Mesenchymal stem cell (in vitro differentiated cells and primary cell): ENCODE measurements around the gene MOV10L1. TPM values are rescaled to one million over a fixed set of nuclear protein-coding genes. Genes with fewer than 3 reads are reported as not detected.

Experiments
- DNase-seq: peaks from one replicate; pipeline ENCODE4 v3.0.0-alpha.2; 2013
- H2AFZ ChIP-seq: one replicate; pipeline ENCODE4 v1.6.1; 2013; ENCODE audit warnings: low read depth, mild to moderate bottlenecking, control low read depth, inconsistent platforms, low read length, moderate library complexity
- H2AK5ac ChIP-seq: 2 replicates; pipeline ENCODE4 v1.6.1; 2013; ENCODE audit warnings: low read length, moderate library complexity, mild to moderate bottlenecking, inconsistent platforms; ENCODE audit not compliant: severe bottlenecking
- H2BK120ac ChIP-seq: one replicate; pipeline ENCODE4 v1.6.1; 2013; ENCODE audit warnings: low read depth, mild to moderate bottlenecking, inconsistent platforms, low read length, moderate library complexity
- H2BK12ac ChIP-seq, 2 experiments: one replicate each; pipeline ENCODE4 v1.6.1; 2013; ENCODE audit warnings: inconsistent platforms in 2 of 2, low read length in 2 of 2, mild to moderate bottlenecking in 2 of 2, moderate library complexity in 2 of 2, control low read depth in 1 of 2
- H2BK15ac ChIP-seq: one replicate; pipeline ENCODE4 v1.6.1; 2013; ENCODE audit warnings: mild to moderate bottlenecking, low read depth, inconsistent platforms; ENCODE audit not compliant: poor library complexity, severe bottlenecking
- H2BK5ac ChIP-seq: 2 replicates; pipeline ENCODE4 v1.6.1; 2013; ENCODE audit warnings: low read depth, mild to moderate bottlenecking, low read length, control low read depth, inconsistent platforms; ENCODE audit not compliant: poor library complexity, severe bottlenecking
- H3K14ac ChIP-seq, 2 experiments: one replicate each; pipeline ENCODE4 v1.6.1; 2013; ENCODE audit warnings: inconsistent platforms in 2 of 2, low read length in 2 of 2, control low read depth in 1 of 2, mild to moderate bottlenecking in 1 of 2, moderate library complexity in 1 of 2
- H3K18ac ChIP-seq, 2 experiments: one replicate each; pipeline ENCODE4 v1.6.1; 2013; ENCODE audit warnings: inconsistent platforms in 2 of 2, low read length in 2 of 2, control low read depth in 1 of 2, low read depth in 1 of 2, mild to moderate bottlenecking in 1 of 2
- H3K23ac ChIP-seq, 2 experiments: one replicate each; pipeline ENCODE4 v1.6.1; 2013; ENCODE audit warnings: inconsistent platforms in 2 of 2, low read length in 2 of 2, mild to moderate bottlenecking in 2 of 2, moderate library complexity in 2 of 2, control low read depth in 1 of 2
- H3K27ac ChIP-seq: 2 replicates; pipeline ENCODE4 v1.5.1; 2013; ENCODE audit warnings: mild to moderate bottlenecking, moderate library complexity, low read length, control low read depth, inconsistent platforms; ENCODE audit not compliant: poor library complexity, severe bottlenecking
- H3K27me3 ChIP-seq, 2 experiments: 2 replicates each; pipeline versions ENCODE4 v1.6.1 to v1.7.0; 2013; ENCODE audit warnings: low read length in 2 of 2, mild to moderate bottlenecking in 2 of 2, moderate library complexity in 2 of 2, control low read depth in 1 of 2, inconsistent platforms in 1 of 2; ENCODE audit not compliant: control insufficient read depth in 1 of 2, insufficient read depth in 1 of 2
- H3K36me3 ChIP-seq, 2 experiments: 2 replicates each; pipeline versions ENCODE4 v1.6.1 to v1.7.0; 2013; ENCODE audit warnings: low read length in 2 of 2, control low read depth in 1 of 2, inconsistent platforms in 1 of 2, low read depth in 1 of 2, mild to moderate bottlenecking in 1 of 2; ENCODE audit not compliant: insufficient read depth in 2 of 2, control insufficient read depth in 1 of 2
- H3K4ac ChIP-seq, 2 experiments: one replicate each; pipeline ENCODE4 v1.6.1; 2013; ENCODE audit warnings: inconsistent platforms in 2 of 2, low read length in 2 of 2, mild to moderate bottlenecking in 2 of 2, moderate library complexity in 2 of 2, control low read depth in 1 of 2, low read depth in 1 of 2
- H3K4me1 ChIP-seq: 2 replicates; pipeline ENCODE4 v1.6.1; 2013; ENCODE audit warnings: low read depth, low read length, control low read depth; ENCODE audit not compliant: control insufficient read depth, insufficient read depth
- H3K4me2 ChIP-seq: 2 replicates; pipeline ENCODE4 v1.6.1; 2013; ENCODE audit warnings: low read length, mild to moderate bottlenecking, inconsistent platforms; ENCODE audit not compliant: poor library complexity, severe bottlenecking
- H3K4me3 ChIP-seq, 2 experiments: 2 replicates each; pipeline versions ENCODE4 v1.5.1 to v1.7.0; 2013; ENCODE audit warnings: low read length in 2 of 2, mild to moderate bottlenecking in 2 of 2, control low read depth in 1 of 2, low read depth in 1 of 2; ENCODE audit not compliant: insufficient read depth in 1 of 2
- H3K79me1 ChIP-seq: replicated peaks from 2 replicates; pipeline ENCODE4 v1.6.1; 2013; ENCODE audit warnings: mild to moderate bottlenecking, control low read depth, low read length, inconsistent platforms; ENCODE audit not compliant: poor library complexity, severe bottlenecking
- H3K9ac ChIP-seq: 2 replicates; pipeline ENCODE4 v1.7.0; 2013; ENCODE audit warnings: mild to moderate bottlenecking, low read length, moderate library complexity
- H3K9me3 ChIP-seq: 2 replicates; pipeline ENCODE4 v1.7.0; 2013; ENCODE audit warnings: mild to moderate bottlenecking, low read length; ENCODE audit not compliant: control insufficient read depth
- H4K8ac ChIP-seq: one replicate; pipeline ENCODE4 v1.6.1; 2013; ENCODE audit warnings: inconsistent platforms, mild to moderate bottlenecking, low read length, moderate library complexity
- H4K91ac ChIP-seq: one replicate; pipeline ENCODE4 v1.6.1; 2013; ENCODE audit warnings: mild to moderate bottlenecking, low read length, inconsistent platforms
- WGBS: methylation state at CpG from one replicate; pipeline ENCODE4 v1.1.7; 2013; ENCODE audit warnings: mixed read lengths; 5-methylcytosine and 5-hydroxymethylcytosine counted together
- polyA plus RNA-seq, 2 experiments: library from polyadenylated mRNA; stranded (reverse); fragments of 200-250 nt; gene quantifications; one replicate each; pipeline ENCODE4 v1.2.3, GENCODE V29; 2013

MOV10L1 gene
- polyA plus RNA-seq (2013, experiment 1 of 2), result 1.5 TPM
- 1.5 TPM for polyA plus RNA-seq (2013, experiment 2 of 2)

GRCh38 chr22:50089682-50090411, at the start of gene MOV10L1:
Gene MOV10L1 (plus strand): TSS chr22:50090006. CDS start chr22:50090089, 83 bp downstream.
- peaks cover 6 to 49% of the 10 kb centered on the region in 2 experiments for H3K27me3 ChIP-seq
- 82% methylated on average over 81 of the region's 83 CpGs for WGBS
- no peaks in the 10 kb centered on the region for H3K4me1 ChIP-seq
- no peak within 1 kb of the TSS for H4K91ac ChIP-seq
- no peak within 1 kb of the TSS for H3K4me2 ChIP-seq
- no peaks in the 10 kb centered on the region for H3K9me3 ChIP-seq
- no peak within 1 kb of the TSS for H2BK12ac ChIP-seq
- no peak within 1 kb of the TSS for H2BK120ac ChIP-seq
- no peak within 1 kb of the TSS for H3K9ac ChIP-seq
- H3K79me1 ChIP-seq, result no peaks in the 10 kb centered on the region
- no peak within 1 kb of the TSS for H2BK5ac ChIP-seq
- no peak within 1 kb of the TSS for H3K18ac ChIP-seq
- no peak within 1 kb of the TSS for H3K14ac ChIP-seq
- H3K27ac ChIP-seq, result no peak within 1 kb of the TSS
- H2AFZ ChIP-seq, result no peak within 1 kb of the TSS
- no peak within 1 kb of the TSS for H3K4ac ChIP-seq
- no peak within 1 kb of the TSS for H3K4me3 ChIP-seq
- H2BK15ac ChIP-seq, result no peak within 1 kb of the TSS
- no peak within 1 kb of the TSS for H4K8ac ChIP-seq
- H3K36me3 ChIP-seq, result no peaks in the 10 kb centered on the region
- no peak for DNase-seq
- no peak within 1 kb of the TSS for H3K23ac ChIP-seq
- no peak within 1 kb of the TSS for H2AK5ac ChIP-seq

- H4K8ac ChIP-seq, result no peak overlapping the region
- no peak overlapping the region for H3K23ac ChIP-seq
- H3K9ac ChIP-seq, result no peak overlapping the region
- H2BK5ac ChIP-seq, result no peak overlapping the region
- H2BK120ac ChIP-seq, result no peak overlapping the region
- no peak for DNase-seq
- no peak overlapping the region for H3K4me2 ChIP-seq
- no peak overlapping the region for H3K4ac ChIP-seq
- no peaks in the 10 kb centered on the region for H3K36me3 ChIP-seq
- H3K79me1 ChIP-seq, result no peaks in the 10 kb centered on the region
- no peak overlapping the region for H3K4me3 ChIP-seq
- H3K4me1 ChIP-seq, result no peaks in the 10 kb centered on the region
- H3K27ac ChIP-seq, result no peak overlapping the region
- no peak overlapping the region for H2BK12ac ChIP-seq
- no peak overlapping the region for H3K18ac ChIP-seq
- H3K27me3 ChIP-seq, result peaks cover 0 to 25% of the 10 kb centered on the region in 2 experiments
- H2BK15ac ChIP-seq, result no peak overlapping the region
- H3K9me3 ChIP-seq, result peaks cover 24% of the 10 kb centered on the region
- WGBS, result 93% methylated on average over 7 of the region's 7 CpGs
- H2AFZ ChIP-seq, result no peak overlapping the region
- no peak overlapping the region for H3K14ac ChIP-seq
- no peak overlapping the region for H2AK5ac ChIP-seq
- H4K91ac ChIP-seq, result no peak overlapping the region
These were observed 49.1 kb upstream of the MOV10L1 start for GRCh38 chr22:50040717-50041116.

- no peak for DNase-seq
- H3K4me3 ChIP-seq, result no peak overlapping the region
- no peak overlapping the region for H3K18ac ChIP-seq
- no peaks in the 10 kb centered on the region for H3K79me1 ChIP-seq
- H3K27me3 ChIP-seq, result peaks cover 0 to 24% of the 10 kb centered on the region in 2 experiments
- H3K9me3 ChIP-seq, result peaks cover 24% of the 10 kb centered on the region
- no peak overlapping the region for H4K8ac ChIP-seq
- no peak overlapping the region for H2BK12ac ChIP-seq
- no peak overlapping the region for H2BK120ac ChIP-seq
- WGBS, result 86% methylated on average over 17 of the region's 17 CpGs
- no peak overlapping the region for H3K4me2 ChIP-seq
- no peak overlapping the region for H2BK5ac ChIP-seq
- H3K14ac ChIP-seq, result no peak overlapping the region
- no peak overlapping the region for H2BK15ac ChIP-seq
- no peak overlapping the region for H3K27ac ChIP-seq
- H3K36me3 ChIP-seq, result no peaks in the 10 kb centered on the region
- no peak overlapping the region for H3K4ac ChIP-seq
- no peaks in the 10 kb centered on the region for H3K4me1 ChIP-seq
- H3K23ac ChIP-seq, result no peak overlapping the region
- H3K9ac ChIP-seq, result no peak overlapping the region
- H2AK5ac ChIP-seq, result no peak overlapping the region
- H4K91ac ChIP-seq, result no peak overlapping the region
- no peak overlapping the region for H2AFZ ChIP-seq
These were observed 48.3 kb upstream of the MOV10L1 start for GRCh38 chr22:50041361-50042065.

- H3K36me3 ChIP-seq, result no peaks in the 10 kb centered on the region
- no peak overlapping the region for H3K14ac ChIP-seq
- no peak overlapping the region for H3K4ac ChIP-seq
- H2BK15ac ChIP-seq, result no peak overlapping the region
- H2BK12ac ChIP-seq, result no peak overlapping the region
- H3K79me1 ChIP-seq, result no peaks in the 10 kb centered on the region
- H4K91ac ChIP-seq, result no peak overlapping the region
- no peak overlapping the region for H3K18ac ChIP-seq
- WGBS, result 88% methylated on average over 30 of the region's 30 CpGs
- peaks cover 5% of the 10 kb centered on the region for H3K9me3 ChIP-seq
- no peak overlapping the region for H3K4me3 ChIP-seq
- no peaks in the 10 kb centered on the region for H3K4me1 ChIP-seq
- no peak overlapping the region for H3K4me2 ChIP-seq
- H3K27me3 ChIP-seq, result peaks cover 0 to 21% of the 10 kb centered on the region in 2 experiments
- H2BK120ac ChIP-seq, result no peak overlapping the region
- no peak for DNase-seq
- H2BK5ac ChIP-seq, result no peak overlapping the region
- H2AFZ ChIP-seq, result no peak overlapping the region
- H3K23ac ChIP-seq, result no peak overlapping the region
- no peak overlapping the region for H2AK5ac ChIP-seq
- no peak overlapping the region for H4K8ac ChIP-seq
- H3K27ac ChIP-seq, result no peak overlapping the region
- H3K9ac ChIP-seq, result no peak overlapping the region
These were observed 45.2 kb upstream of the MOV10L1 start for GRCh38 chr22:50044485-50045118.
